Measurements from ENCODE around the gene IQCE. TPM values are rescaled to one million over a fixed set of nuclear protein-coding genes. Genes with fewer than 3 reads are reported as not detected.

IQCE gene
- total RNA-seq, 6 experiments from 2014 or later, result 3.7 to 7.0 (median 4.0) TPM

DNA sequence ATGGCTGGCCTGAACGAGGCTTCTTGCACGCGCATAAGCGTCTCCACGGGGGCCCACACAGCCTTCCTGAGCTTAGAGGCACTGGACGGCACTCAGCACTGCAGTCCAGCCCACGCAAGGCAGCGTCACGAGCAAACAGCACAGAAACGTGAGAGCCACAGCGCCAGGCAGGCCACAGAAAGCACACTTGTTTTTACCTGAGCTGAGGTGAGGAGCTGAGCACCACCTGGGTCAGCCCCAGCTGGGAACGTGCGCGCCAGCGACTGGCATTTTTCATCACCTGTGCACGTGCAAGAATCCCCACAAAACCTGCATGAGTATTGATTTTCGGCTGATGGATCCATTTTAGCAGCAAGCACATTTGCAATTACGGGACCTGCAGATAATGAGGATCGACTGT is 26.7 kb downstream of the IQCE start:
- intact Hi-C loops (cut with DNase I), result no loop called here
- peaks cover 0 to 9% (median 1%) of the 10 kb centered on the region in 4 donors for H3K36me3 ChIP-seq
- no peak overlapping the region for H3K4me3 ChIP-seq
- TF ChIP-seq, protein P1, sequence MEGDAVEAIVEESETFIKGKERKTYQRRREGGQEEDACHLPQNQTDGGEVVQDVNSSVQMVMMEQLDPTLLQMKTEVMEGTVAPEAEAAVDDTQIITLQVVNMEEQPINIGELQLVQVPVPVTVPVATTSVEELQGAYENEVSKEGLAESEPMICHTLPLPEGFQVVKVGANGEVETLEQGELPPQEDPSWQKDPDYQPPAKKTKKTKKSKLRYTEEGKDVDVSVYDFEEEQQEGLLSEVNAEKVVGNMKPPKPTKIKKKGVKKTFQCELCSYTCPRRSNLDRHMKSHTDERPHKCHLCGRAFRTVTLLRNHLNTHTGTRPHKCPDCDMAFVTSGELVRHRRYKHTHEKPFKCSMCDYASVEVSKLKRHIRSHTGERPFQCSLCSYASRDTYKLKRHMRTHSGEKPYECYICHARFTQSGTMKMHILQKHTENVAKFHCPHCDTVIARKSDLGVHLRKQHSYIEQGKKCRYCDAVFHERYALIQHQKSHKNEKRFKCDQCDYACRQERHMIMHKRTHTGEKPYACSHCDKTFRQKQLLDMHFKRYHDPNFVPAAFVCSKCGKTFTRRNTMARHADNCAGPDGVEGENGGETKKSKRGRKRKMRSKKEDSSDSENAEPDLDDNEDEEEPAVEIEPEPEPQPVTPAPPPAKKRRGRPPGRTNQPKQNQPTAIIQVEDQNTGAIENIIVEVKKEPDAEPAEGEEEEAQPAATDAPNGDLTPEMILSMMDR (IDR thresholded peaks at IDR 0.05), result no peak
- TF ChIP-seq POLR2A (IDR thresholded peaks at IDR 0.05), result no peak
- no peak for DNase-seq
- H3K27ac ChIP-seq, result no peak overlapping the region
- H3K27me3 ChIP-seq, result no peaks in the 10 kb centered on the region
- ATAC-seq, result no peak
- no peaks in the 10 kb centered on the region for H3K4me1 ChIP-seq
- 96% methylated on average over 15 of the region's 19 CpGs for WGBS (ENCODE audit: insufficient coverage, low coverage, low lambda C conversion rate, missing lambda C conversion rate)
- H3K9me3 ChIP-seq, result no peaks in the 10 kb centered on the region

DNA sequence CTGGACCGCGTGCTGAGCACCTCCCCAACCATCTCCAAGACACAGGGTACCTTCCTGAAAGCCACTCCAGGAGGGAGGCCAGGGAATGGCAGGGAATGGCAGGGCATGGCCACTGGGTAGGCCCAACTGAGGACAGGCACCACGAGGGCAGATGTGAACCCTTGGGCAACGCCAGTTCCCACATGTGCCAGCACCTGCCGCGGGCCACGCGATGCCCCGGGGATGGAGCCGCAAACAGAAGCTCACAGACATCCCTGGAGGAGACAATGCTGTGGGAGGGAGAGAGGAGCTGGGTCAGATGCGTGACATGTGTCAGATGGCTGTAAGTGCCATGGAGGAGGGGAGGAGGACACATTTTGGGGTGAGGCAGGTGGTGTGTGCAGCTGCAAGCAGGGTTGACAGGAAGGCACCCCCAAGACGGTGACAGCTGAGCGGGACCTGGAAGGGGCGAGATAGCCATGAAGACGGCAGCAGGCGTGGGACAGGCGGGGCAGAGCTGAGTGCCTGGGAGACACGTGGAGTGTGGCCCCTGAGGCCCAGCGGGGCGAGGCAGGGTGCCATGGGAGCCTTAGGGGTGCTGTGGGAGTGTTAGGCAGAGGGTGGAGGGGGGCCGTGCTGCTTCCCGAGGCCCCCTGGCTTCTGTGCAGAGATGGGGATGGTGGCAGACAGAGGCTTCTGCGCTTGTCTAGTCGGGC is 27.7 kb downstream of the IQCE start:
- ATAC-seq (peak in 1 of 4 donors; percentile 19), DNase-seq (no peak)
- H3K4me1 ChIP-seq, result no peaks in the 10 kb centered on the region
- WGBS (ENCODE audit: insufficient coverage, low coverage, low lambda C conversion rate, missing lambda C conversion rate), result 93% methylated on average over 20 of the region's 24 CpGs
- no peak overlapping the region for H3K4me3 ChIP-seq
- H3K9me3 ChIP-seq, result no peaks in the 10 kb centered on the region
- H3K36me3 ChIP-seq, result peaks cover 0 to 9% (median 1%) of the 10 kb centered on the region in 4 donors
- no peaks in the 10 kb centered on the region for H3K27me3 ChIP-seq
- intact Hi-C loops (cut with DNase I), result no loop called here
- no peak overlapping the region for H3K27ac ChIP-seq
- TF ChIP-seq, protein P1 (IDR thresholded peaks at IDR 0.05), result no peak

DNA sequence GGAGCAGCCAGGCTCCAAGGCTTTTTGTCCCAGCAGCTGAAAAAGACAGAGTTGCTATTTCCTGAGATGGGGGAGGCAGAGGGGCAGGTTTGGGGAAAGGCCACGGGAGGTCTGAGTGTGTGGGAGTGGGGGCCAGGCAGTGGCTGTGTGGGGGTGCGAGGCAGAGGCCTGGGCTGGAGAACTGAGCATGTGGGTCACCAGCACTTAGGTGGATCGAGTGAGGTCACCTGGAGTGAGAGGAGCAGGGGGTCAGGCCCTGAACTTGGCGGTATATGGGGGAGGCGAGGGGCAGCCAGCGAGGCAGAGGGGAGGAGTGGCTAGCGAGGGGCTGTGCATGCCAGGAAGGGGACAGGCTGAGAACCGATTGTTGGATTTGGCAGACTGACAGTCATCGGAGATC is 28.4 kb downstream of the IQCE start:
- no peak overlapping the region for H3K4me3 ChIP-seq
- intact Hi-C loops (cut with DNase I), result no loop called here
- DNase-seq (no peak), ATAC-seq (peak in 2 of 4 donors; percentile 10 to 23)
- H3K4me1 ChIP-seq, result no peaks in the 10 kb centered on the region
- WGBS (ENCODE audit: insufficient coverage, low coverage, low lambda C conversion rate, missing lambda C conversion rate), result 89% methylated on average over 9 of the region's 9 CpGs
- no peaks in the 10 kb centered on the region for H3K9me3 ChIP-seq
- no peak for TF ChIP-seq POLR2A (IDR thresholded peaks at IDR 0.05)
- TF ChIP-seq, protein P1 (IDR thresholded peaks at IDR 0.05), result no peak
- H3K36me3 ChIP-seq, result peaks cover 0 to 9% (median 1%) of the 10 kb centered on the region in 4 donors
- H3K27me3 ChIP-seq, result no peaks in the 10 kb centered on the region
- H3K27ac ChIP-seq, result no peak overlapping the region

DNA sequence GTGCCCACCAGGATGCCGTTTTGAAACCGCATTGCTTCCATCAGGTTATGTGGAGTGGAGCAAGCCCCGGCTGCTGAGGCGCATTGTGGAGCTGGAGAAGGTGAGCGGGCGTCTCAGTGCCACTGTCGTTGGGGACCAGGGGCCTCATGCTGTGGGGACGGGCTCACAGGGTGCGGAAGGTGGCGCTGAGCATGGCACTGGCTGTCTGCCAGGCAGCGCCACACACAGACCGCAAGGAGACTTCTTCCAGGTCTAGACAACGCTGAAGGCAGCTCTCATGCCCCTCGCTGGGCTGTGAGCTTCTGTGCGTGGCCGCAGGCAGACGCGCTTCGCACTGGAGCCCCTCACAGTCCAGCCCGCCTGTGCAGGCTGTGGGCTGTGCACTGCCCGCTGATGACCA is 29.0 kb downstream of the IQCE start:
- intact Hi-C loops (cut with DNase I), result no loop called here
- H3K36me3 ChIP-seq, result peaks cover 0 to 10% (median 1%) of the 10 kb centered on the region in 4 donors
- no peak overlapping the region for H3K4me3 ChIP-seq
- TF ChIP-seq, protein P1 (IDR thresholded peaks at IDR 0.05), result no peak
- TF ChIP-seq POLR2A (IDR thresholded peaks at IDR 0.05), result no peak
- H3K9me3 ChIP-seq, result no peaks in the 10 kb centered on the region
- H3K27ac ChIP-seq, result no peak overlapping the region
- ATAC-seq, result peak in 1 of 4 donors; percentile 8
- no peak for DNase-seq
- no peaks in the 10 kb centered on the region for H3K4me1 ChIP-seq
- no CpG with 5 or more reads among the region's 21 CpGs for WGBS (ENCODE audit: insufficient coverage, low coverage, low lambda C conversion rate, missing lambda C conversion rate)
- no peaks in the 10 kb centered on the region for H3K27me3 ChIP-seq
